Uterus (tissue), 2 donors: ENCODE results near the gene CORO1C.

Source experiments
- CTCF ChIP-seq, 4 experiments: fragments of 200-600 bp in 2 of 4; fragments of 450-650 bp in 2 of 4; sonication (generic) in 2 of 4; IDR thresholded peaks; one replicate each; pipeline ENCODE4 v1.5.1; 2016 to 2019; ENCODE audit warnings: antibody characterized with exemption in 4 of 4, mild to moderate bottlenecking in 2 of 4, moderate library complexity in 1 of 4
- POLR2A ChIP-seq, 2 donors: fragments of 450-650 bp; IDR thresholded peaks; one replicate each; pipeline ENCODE4 v1.6.1; 2016; ENCODE audit warnings: antibody characterized with exemption in 2 of 2, mild to moderate bottlenecking in 1 of 2, moderate library complexity in 1 of 2

GRCh38 chr12:108744021-108744897, 12.9 kb upstream of the CORO1C start:
- no peak for TF ChIP-seq CTCF (IDR thresholded peaks at IDR 0.05)
- no peak for TF ChIP-seq POLR2A (IDR thresholded peaks at IDR 0.05)
